ENCODE results near the gene SLC7A7. TPM values are rescaled to one million over a fixed set of nuclear protein-coding genes. Genes with fewer than 3 reads are reported as not detected.
A peak's percentile ranks its signal among the peaks of the same experiment; 100 is the strongest.

Gene SLC7A7
- total and polyA plus RNA-seq, 9 of the 15 experiments (the other 6 are each of a cell fraction or from before 2014, with no cell fraction given) = 0.07 to 0.68 (median 0.41) TPM

GRCh38 chr14:22837114-22837749 lies 22.0 kb upstream of the SLC7A7 start (continued):
- no peak for TF ChIP-seq CHD7 (IDR thresholded peaks at IDR 0.05; ENCODE audit: low read depth, low read length)
- no peak for TF ChIP-seq DPF2 (IDR thresholded peaks at IDR 0.05)
- no peak for TF ChIP-seq HSF4 (CRISPR knock-in tag; IDR thresholded peaks at IDR 0.05; ENCODE audit: borderline replicate concordance)
- TF ChIP-seq ELF2 (CRISPR knock-in tag; IDR thresholded peaks at IDR 0.05) = no peak
- TF ChIP-seq FOSL1 (tag; conservative IDR thresholded peaks at IDR 0.05) = no peak
- no peak for TF ChIP-seq ZNF24 (IDR thresholded peaks at IDR 0.05)
- TF ChIP-seq ZNF354B (CRISPR knock-in tag; IDR thresholded peaks at IDR 0.05) = no peak
- peak; percentile 69 for TF ChIP-seq POLR2G (IDR thresholded peaks at IDR 0.05; ENCODE audit: low read depth, low read length)
- TF ChIP-seq TAF9B (IDR thresholded peaks at IDR 0.05; ENCODE audit: partially characterized antibody) = no peak
- TF ChIP-seq ATF1 (CRISPR knock-in tag; IDR thresholded peaks at IDR 0.05) = no peak
- no peak for TF ChIP-seq ATF1 (tag; IDR thresholded peaks at IDR 0.05)
- TF ChIP-seq CEBPB (tag; IDR thresholded peaks at IDR 0.05) = no peak
- no peak for TF ChIP-seq NBN (IDR thresholded peaks at IDR 0.05; ENCODE audit: low read depth)
- peak; percentile 92 for TF ChIP-seq ZBTB33 (CRISPR knock-in tag; IDR thresholded peaks at IDR 0.05)
- no peak for TF ChIP-seq NCOA2 (IDR thresholded peaks at IDR 0.05; ENCODE audit: partially characterized antibody in 2 of 2)
- TF ChIP-seq RBFOX2 (IDR thresholded peaks at IDR 0.05; ENCODE audit: low read depth, low read length) = peak; percentile 34; the same call in 1 of the 2 replicates
- TF ChIP-seq CBFA2T3 (IDR thresholded peaks at IDR 0.05) = no peak
